ENCODE data around the gene BACH2.

DNA sequence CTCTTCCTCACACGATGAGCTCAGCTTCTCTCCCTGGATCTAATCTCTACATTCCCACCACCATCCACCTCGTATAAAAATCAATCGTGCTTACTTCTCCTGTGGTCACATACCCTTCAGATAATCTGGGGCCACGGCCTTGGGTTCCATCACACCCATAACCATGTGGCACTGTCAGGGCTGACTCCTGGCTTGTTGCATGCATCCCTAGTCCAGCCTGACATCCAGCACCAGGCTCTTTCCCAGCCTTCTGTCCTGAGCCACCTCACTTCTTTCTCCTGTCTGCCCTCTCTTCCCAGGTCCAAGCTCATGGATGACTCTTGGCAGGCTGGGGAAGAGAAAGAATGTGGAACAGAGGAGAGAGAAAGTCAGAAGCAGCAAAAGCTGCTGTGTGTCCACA, 199.8 kb downstream of the BACH2 start:
- TF ChIP-seq, protein P1, sequence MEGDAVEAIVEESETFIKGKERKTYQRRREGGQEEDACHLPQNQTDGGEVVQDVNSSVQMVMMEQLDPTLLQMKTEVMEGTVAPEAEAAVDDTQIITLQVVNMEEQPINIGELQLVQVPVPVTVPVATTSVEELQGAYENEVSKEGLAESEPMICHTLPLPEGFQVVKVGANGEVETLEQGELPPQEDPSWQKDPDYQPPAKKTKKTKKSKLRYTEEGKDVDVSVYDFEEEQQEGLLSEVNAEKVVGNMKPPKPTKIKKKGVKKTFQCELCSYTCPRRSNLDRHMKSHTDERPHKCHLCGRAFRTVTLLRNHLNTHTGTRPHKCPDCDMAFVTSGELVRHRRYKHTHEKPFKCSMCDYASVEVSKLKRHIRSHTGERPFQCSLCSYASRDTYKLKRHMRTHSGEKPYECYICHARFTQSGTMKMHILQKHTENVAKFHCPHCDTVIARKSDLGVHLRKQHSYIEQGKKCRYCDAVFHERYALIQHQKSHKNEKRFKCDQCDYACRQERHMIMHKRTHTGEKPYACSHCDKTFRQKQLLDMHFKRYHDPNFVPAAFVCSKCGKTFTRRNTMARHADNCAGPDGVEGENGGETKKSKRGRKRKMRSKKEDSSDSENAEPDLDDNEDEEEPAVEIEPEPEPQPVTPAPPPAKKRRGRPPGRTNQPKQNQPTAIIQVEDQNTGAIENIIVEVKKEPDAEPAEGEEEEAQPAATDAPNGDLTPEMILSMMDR (IDR thresholded peaks at IDR 0.05; ENCODE audit: low read depth, low read length, poor library complexity, severe bottlenecking) = no peak
- TF ChIP-seq EZH2phosphoT487 (IDR thresholded peaks at IDR 0.05; ENCODE audit: borderline replicate concordance, low read length) = no peak
